HCT116 (cell line): Measurements from ENCODE around the gene MAP3K20. TPM values are rescaled to one million over a fixed set of nuclear protein-coding genes. Genes with fewer than 3 reads are reported as not detected.
"Not testable (repeated sequence)": the region's sequence is repeated elsewhere in the genome, so short reads cannot be mapped to it uniquely, and the experiment has no call there.

Experiments
- ATAC-seq: fragments of 200-7000 bp; cut with Tn5 transposase; 2 replicates; pipeline ENCODE4 v1.9.1; 2020; ENCODE audit warnings: mild to moderate bottlenecking, moderate library complexity
- BruUV-seq: library from RNA; stranded (reverse); fragments of 400-500 nt; replicated peaks from 2 replicates; lab custom pipeline; 2021; lab: Mats Ljungman, UMichigan
- CTCF ChIA-PET: fragments of 300-600 bp; sonication (Branson Sonifier 250); formaldehyde crosslinking; loops from one replicate; lab custom pipeline; 2021; ENCODE audit warnings: antibody characterized with exemption; lab: Charles Lee
- POLR2A ChIA-PET: fragments of 300-600, 350-600 bp; sonication (Branson Sonifier 250); formaldehyde crosslinking; loops from one replicate; lab custom pipeline; 2021; ENCODE audit warnings: antibody characterized with exemption; lab: Charles Lee
- RAD21 ChIA-PET, 2 experiments: fragments of 300-600 bp; sonication (Branson Sonifier 250); formaldehyde crosslinking; loops; one replicate each; lab custom pipeline; 2023; ENCODE audit warnings: low total read pairs in 2 of 2; ENCODE audit not compliant: uncharacterized antibody in 2 of 2, unreplicated experiment in 2 of 2, low non-redundant PET in 1 of 2; lab: Charles Lee
- DNase-seq: peaks from one replicate; pipeline ENCODE4 v3.0.0-alpha.2; 2010; ENCODE audit warnings: low read depth, low spot score
- H2AFZ ChIP-seq: fragments of 200-600 bp; shearing (Covaris generic), sonication (generic); 2 replicates; pipeline ENCODE4 v1.6.1; 2017; ENCODE audit warnings: low read depth, mixed run types, mixed read lengths, antibody characterized with exemption, low read length; ENCODE audit not compliant: poor library complexity, severe bottlenecking
- H3K27ac ChIP-seq: 2 replicates; pipeline ENCODE4 v1.5.1; 2012; ENCODE audit warnings: low read depth, low read length
- H3K27me3 ChIP-seq: fragments of 200-600 bp; sonication (generic); 2 replicates; pipeline ENCODE4 v1.6.1; 2016; ENCODE audit warnings: mixed run types, low read length, mixed read lengths; ENCODE audit not compliant: insufficient read depth
- H3K36me3 ChIP-seq, 2 experiments: fragments of 200-500 bp in 1 of 2; fragments of 200-600 bp in 1 of 2; sonication (Bioruptor generic) in 1 of 2; sonication (generic) in 1 of 2; 2 replicates each; pipeline versions ENCODE4 v1.5.1 to v1.6.1; 2014 to 2016; ENCODE audit warnings: low read length in 2 of 2, inconsistent platforms in 1 of 2, mixed read lengths in 1 of 2, mixed run types in 1 of 2; ENCODE audit not compliant: insufficient read depth in 2 of 2, control insufficient read depth in 1 of 2
- H3K4me1 ChIP-seq, 2 experiments: fragments of 200-600 bp in 1 of 2; sonication (generic) in 1 of 2; 2 replicates each; pipeline versions ENCODE4 v1.5.1 to v1.6.1; 2012 to 2017; ENCODE audit warnings: low read length in 2 of 2, inconsistent platforms in 1 of 2, mild to moderate bottlenecking in 1 of 2, mixed read lengths in 1 of 2, mixed run types in 1 of 2, moderate library complexity in 1 of 2; ENCODE audit not compliant: insufficient read depth in 2 of 2, control insufficient read depth in 1 of 2
- H3K4me2 ChIP-seq: fragments of 200-600 bp; sonication (generic); 2 replicates; pipeline ENCODE4 v1.6.1; 2017; ENCODE audit warnings: mixed run types, low read length, mixed read lengths
- H3K4me3 ChIP-seq, 2 experiments: fragments of 200-600 bp in 1 of 2; sonication (generic) in 1 of 2; replicated peaks in 1 of 2; 2 replicates each; pipeline ENCODE4 v1.5.1; 2011 to 2016; ENCODE audit warnings: low read length in 2 of 2, control low read depth in 1 of 2, low read depth in 1 of 2, mild to moderate bottlenecking in 1 of 2, mixed read lengths in 1 of 2, mixed run types in 1 of 2
- H3K79me2 ChIP-seq: fragments of 200-600 bp; sonication (generic); 2 replicates; pipeline ENCODE4 v1.6.1; 2017; ENCODE audit warnings: mild to moderate bottlenecking, mixed run types, low read length, moderate library complexity, mixed read lengths; ENCODE audit not compliant: insufficient read depth
- H3K9ac ChIP-seq: fragments of 200-600 bp; sonication (generic); 2 replicates; pipeline ENCODE4 v1.6.1; 2016; ENCODE audit warnings: low read length, mixed read lengths
- H3K9me2 ChIP-seq: fragments of 200-600 bp; sonication (generic), shearing (Covaris generic); 2 replicates; pipeline ENCODE4 v1.6.1; 2017; ENCODE audit warnings: mixed run types, mild to moderate bottlenecking, moderate library complexity; ENCODE audit not compliant: insufficient read depth
- H3K9me3 ChIP-seq, 2 experiments: fragments of 200-500 bp in 1 of 2; fragments of 200-600 bp in 1 of 2; sonication (Bioruptor generic) in 1 of 2; sonication (generic) in 1 of 2; 2 replicates each; pipeline ENCODE4 v1.6.1; 2014 to 2017; ENCODE audit warnings: low read length in 2 of 2, mixed read lengths in 2 of 2, inconsistent platforms in 1 of 2, low read depth in 1 of 2, mild to moderate bottlenecking in 1 of 2, mixed run types in 1 of 2, moderate library complexity in 1 of 2; ENCODE audit not compliant: control insufficient read depth in 1 of 2, insufficient read depth in 1 of 2
- H4K20me1 ChIP-seq: fragments of 200-600 bp; sonication (generic), shearing (Covaris generic); 2 replicates; pipeline ENCODE4 v1.6.1; 2017; ENCODE audit warnings: mixed run types, mild to moderate bottlenecking, moderate library complexity; ENCODE audit not compliant: insufficient read depth
- POLR2A ChIP-seq: IDR thresholded peaks from 2 replicates; pipeline ENCODE4 v1.7.0; 2011; ENCODE audit warnings: borderline replicate concordance; ENCODE audit not compliant: insufficient read depth, insufficient read length; ENCODE audit errors: extremely low read depth
- intact Hi-C: fragments of 100-400 bp; cut with micrococcal nuclease; formaldehyde crosslinking; loops from 2 replicates; pipeline ENCODE4 v1.10.0; 2022
- total RNA-seq: library from RNA; stranded (reverse); gene quantifications from one replicate; pipeline ENCODE4 v1.2.1, GENCODE V29; 2021; ENCODE audit not compliant: unreplicated experiment

Gene MAP3K20
- total RNA-seq, 1 experiment from 2014 or later, result 40.0 TPM

GRCh38 chr2:173205375-173205774, 129.7 kb downstream of the MAP3K20 start:
- no peak overlapping the region for H2AFZ ChIP-seq
- no peaks in the 10 kb centered on the region for H3K9me3 ChIP-seq
- BruUV-seq, result no TSS peak
- H3K4me3 ChIP-seq, result no peak overlapping the region
- peaks cover 0 to 2% of the 10 kb centered on the region in 2 experiments; a peak in 2 of 4 replicates for H3K4me1 ChIP-seq
- CTCF ChIA-PET, result no interaction called here
- H3K27me3 ChIP-seq, result no peaks in the 10 kb centered on the region
- no peaks in the 10 kb centered on the region for H3K79me2 ChIP-seq
- no peaks in the 10 kb centered on the region for H3K9me2 ChIP-seq
- intact Hi-C loops, result no loop called here
- no peak overlapping the region for H3K4me2 ChIP-seq
- no peaks in the 10 kb centered on the region for H4K20me1 ChIP-seq
- H3K9ac ChIP-seq, result no peak overlapping the region
- DNase-seq (no peak), ATAC-seq (no peak)
- H3K27ac ChIP-seq, result no peak overlapping the region
- TF ChIP-seq POLR2A, result no peak
- TF ChIP-seq, all 23 proteins: peak for 0
- ChIA-PET POLR2A (no interaction called here), RAD21 (no interaction called here)
- H3K36me3 ChIP-seq, result no peaks in the 10 kb centered on the region

GRCh38 chr2:173207124-173207523, 131.5 kb downstream of the MAP3K20 start:
- H3K9me2 ChIP-seq, H2AFZ ChIP-seq, POLR2A ChIA-PET, DNase-seq, ATAC-seq, H3K4me3 ChIP-seq, H3K4me2 ChIP-seq, intact Hi-C loops, H3K36me3 ChIP-seq, H3K4me1 ChIP-seq, H3K79me2 ChIP-seq, H3K27ac ChIP-seq, BruUV-seq, RAD21 ChIA-PET, H4K20me1 ChIP-seq, H3K27me3 ChIP-seq, H3K9me3 ChIP-seq, H3K9ac ChIP-seq: not testable (repeated sequence)
- CTCF ChIA-PET, result interaction anchor here (0.6 to 7.4 kb wide), 2 partner anchors 48 to 179 kb away, joined by 3 to 108 read pairs; no protein-coding TSS in a partner anchor
